HG03095 (cell line): ENCODE measurements around the gene TAPT1.

Experiments used
- ATAC-seq: cut with Tn5 transposase; IDR thresholded peaks from one replicate; pipeline ENCODE4 v1.9.1; 2021; ENCODE audit warnings: moderate library complexity; ENCODE audit not compliant: unreplicated experiment

TAPT1 gene

GRCh38 chr4:16111533-16111932 is 114.7 kb downstream of the TAPT1 start:
- ATAC-seq = no peak

- no peak for ATAC-seq
Measured at GRCh38 chr4:16110661-16111290, 115.5 kb downstream of the TAPT1 start.
